Neural cell (in vitro differentiated cells): ENCODE data around the gene LPCAT1. TPM values are rescaled to one million over a fixed set of nuclear protein-coding genes. Genes with fewer than 3 reads are reported as not detected.

ENCODE experiments used
- H2AFZ ChIP-seq: fragments of 200-600, 300-800 bp; sonication (generic), shearing (Covaris generic); 2 replicates; pipeline ENCODE4 v1.6.0; 2014; ENCODE audit warnings: low read depth, mild to moderate bottlenecking, antibody characterized with exemption, low read length, moderate library complexity
- H3F3A ChIP-seq: fragments of 200-600 bp; shearing (Covaris generic); 2 replicates; pipeline ENCODE4 v1.6.1; 2016; ENCODE audit warnings: mild to moderate bottlenecking, moderate library complexity, mixed read lengths, antibody characterized with exemption, low read length; ENCODE audit not compliant: insufficient read depth, poor library complexity, severe bottlenecking
- H3K27ac ChIP-seq: fragments of 200-600, 300-800 bp; sonication (generic), shearing (Covaris generic); 2 replicates; pipeline ENCODE4 v1.5.1; 2014; ENCODE audit warnings: mild to moderate bottlenecking, low read length, moderate library complexity
- H3K27me3 ChIP-seq: fragments of 300-800, 200-600 bp; sonication (generic), shearing (Covaris generic); 2 replicates; pipeline ENCODE4 v1.6.0; 2014; ENCODE audit warnings: mild to moderate bottlenecking, low read depth, low read length, moderate library complexity; ENCODE audit not compliant: insufficient read depth
- H3K36me3 ChIP-seq: fragments of 300-800, 200-600 bp; sonication (generic), shearing (Covaris generic); 2 replicates; pipeline ENCODE4 v1.5.1; 2014; ENCODE audit warnings: mild to moderate bottlenecking, antibody characterized with exemption, low read length, moderate library complexity; ENCODE audit not compliant: insufficient read depth
- H3K4me2 ChIP-seq: fragments of 300-800, 200-600 bp; sonication (generic), shearing (Covaris generic); 2 replicates; pipeline ENCODE4 v1.6.0; 2014; ENCODE audit warnings: mild to moderate bottlenecking, low read length
- H3K4me3 ChIP-seq: fragments of 300-800, 200-600 bp; sonication (generic), shearing (Covaris generic); 2 replicates; pipeline ENCODE4 v1.5.1; 2014; ENCODE audit warnings: mild to moderate bottlenecking, low read length, moderate library complexity
- H3K79me2 ChIP-seq: fragments of 200-600 bp; shearing (Covaris generic); replicated peaks from 2 replicates; pipeline ENCODE4 v1.6.0; 2014; ENCODE audit warnings: mild to moderate bottlenecking, low read length, moderate library complexity; ENCODE audit not compliant: insufficient read depth
- H3K9ac ChIP-seq: fragments of 300-800, 200-600 bp; sonication (generic), shearing (Covaris generic); 2 replicates; pipeline ENCODE4 v1.6.1; 2016; ENCODE audit warnings: mild to moderate bottlenecking, low read length, mixed read lengths
- H3K9me2 ChIP-seq: fragments of 200-600 bp; shearing (Covaris generic); 2 replicates; pipeline ENCODE4 v1.6.1; 2016; ENCODE audit warnings: mild to moderate bottlenecking, low read length, mixed read lengths; ENCODE audit not compliant: insufficient read depth
- H3K9me3 ChIP-seq: fragments of 200-600, 300-800 bp; sonication (generic), shearing (Covaris generic); 2 replicates; pipeline ENCODE4 v1.6.1; 2016; ENCODE audit warnings: mild to moderate bottlenecking, mixed run types, low read length, moderate library complexity, mixed read lengths
- H4K20me1 ChIP-seq: fragments of 200-600 bp; shearing (Covaris generic); 2 replicates; pipeline ENCODE4 v1.6.1; 2016; ENCODE audit warnings: mild to moderate bottlenecking, mixed run types; ENCODE audit not compliant: insufficient read depth
- EP300 ChIP-seq: fragments of 450-650 bp; conservative IDR thresholded peaks from 2 replicates; pipeline ENCODE4 v1.6.1; 2014; ENCODE audit warnings: antibody characterized with exemption, mild to moderate bottlenecking, moderate library complexity; ENCODE audit not compliant: poor library complexity, severe bottlenecking
- EZH2 ChIP-seq: fragments of 200-600, 300-800 bp; shearing (Covaris generic), sonication (generic); IDR thresholded peaks from 2 replicates; pipeline ENCODE4 v1.6.1; 2014; ENCODE audit warnings: antibody characterized with exemption, low read length, borderline replicate concordance, mild to moderate bottlenecking; ENCODE audit not compliant: insufficient read depth, poor library complexity, severe bottlenecking
- MXI1 ChIP-seq: fragments of 450-650 bp; conservative IDR thresholded peaks from 2 replicates; pipeline ENCODE4 v1.6.1; 2014; ENCODE audit warnings: antibody characterized with exemption, mild to moderate bottlenecking; ENCODE audit not compliant: poor library complexity, severe bottlenecking
- POLR2AphosphoS5 ChIP-seq: IDR thresholded peaks from 2 replicates; pipeline ENCODE4 v1.6.1; 2012
- RAD21 ChIP-seq: fragments of 450-650 bp; conservative IDR thresholded peaks from 2 replicates; pipeline ENCODE4 v1.6.1; 2014; ENCODE audit warnings: antibody characterized with exemption, mild to moderate bottlenecking, moderate library complexity
- REST ChIP-seq: IDR thresholded peaks from 2 replicates; pipeline ENCODE4 v1.6.1; 2012; ENCODE audit warnings: borderline replicate concordance
- SMC3 ChIP-seq: fragments of 450-650 bp; conservative IDR thresholded peaks from 2 replicates; pipeline ENCODE4 v1.6.1; 2014; ENCODE audit warnings: antibody characterized with exemption, mild to moderate bottlenecking, moderate library complexity; ENCODE audit not compliant: poor library complexity
- TAF1 ChIP-seq: IDR thresholded peaks from 2 replicates; pipeline ENCODE4 v1.6.1; 2012; ENCODE audit warnings: low read depth
- polyA plus RNA-seq: library from polyadenylated mRNA; depleted of rRNA; stranded (reverse); fragments of >200 nt; gene quantifications from 2 replicates; pipeline ENCODE4 v1.2.3, GENCODE V29; 2014
- TF ChIP-seq, protein P1 (sequence below): fragments of 450-650 bp; IDR thresholded peaks from 2 replicates; pipeline ENCODE4 v1.5.1; 2014; ENCODE audit warnings: antibody characterized with exemption, mild to moderate bottlenecking, moderate library complexity; ENCODE audit not compliant: poor library complexity, severe bottlenecking

Gene LPCAT1
- polyA plus RNA-seq, 1 donor from 2014 or later: 61.8 TPM

DNA sequence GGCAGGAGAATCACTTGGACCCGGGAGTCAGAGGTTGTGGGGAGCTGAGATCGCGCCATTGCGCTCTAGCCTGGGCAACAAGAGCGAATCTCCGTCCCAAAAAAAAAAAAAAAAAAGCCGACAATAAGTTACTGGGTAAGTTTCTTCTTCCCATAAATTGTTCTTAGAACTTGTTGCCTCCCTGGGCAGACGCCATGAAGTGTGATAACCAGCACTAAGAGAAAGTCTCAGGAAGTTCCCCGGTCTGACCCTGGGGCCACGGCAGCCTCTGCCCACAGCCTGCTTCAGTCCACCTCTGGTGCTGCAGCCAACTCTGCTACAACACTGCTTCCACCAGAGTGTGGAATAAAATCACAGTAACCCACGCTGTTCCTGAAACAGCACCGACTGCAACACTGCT lies 19.1 kb downstream of the LPCAT1 start:
- no peaks in the 10 kb centered on the region for H3F3A ChIP-seq
- no peak overlapping the region for H3K9ac ChIP-seq
- no peak overlapping the region for H3K4me3 ChIP-seq
- H3K36me3 ChIP-seq: no peaks in the 10 kb centered on the region
- no peak overlapping the region for H2AFZ ChIP-seq
- H3K27ac ChIP-seq: no peak overlapping the region
- no peak for TF ChIP-seq SMC3
- no peak for TF ChIP-seq REST
- no peak for TF ChIP-seq TAF1
- TF ChIP-seq EP300: no peak
- TF ChIP-seq POLR2AphosphoS5: no peak
- no peak for TF ChIP-seq RAD21
- no peak for TF ChIP-seq MXI1
- no peak for TF ChIP-seq EZH2
- no peaks in the 10 kb centered on the region for H3K27me3 ChIP-seq
- H4K20me1 ChIP-seq: no peaks in the 10 kb centered on the region
- H3K9me2 ChIP-seq: no peaks in the 10 kb centered on the region
- H3K79me2 ChIP-seq: no peaks in the 10 kb centered on the region
- H3K9me3 ChIP-seq: no peaks in the 10 kb centered on the region
- no peak overlapping the region for H3K4me2 ChIP-seq

DNA sequence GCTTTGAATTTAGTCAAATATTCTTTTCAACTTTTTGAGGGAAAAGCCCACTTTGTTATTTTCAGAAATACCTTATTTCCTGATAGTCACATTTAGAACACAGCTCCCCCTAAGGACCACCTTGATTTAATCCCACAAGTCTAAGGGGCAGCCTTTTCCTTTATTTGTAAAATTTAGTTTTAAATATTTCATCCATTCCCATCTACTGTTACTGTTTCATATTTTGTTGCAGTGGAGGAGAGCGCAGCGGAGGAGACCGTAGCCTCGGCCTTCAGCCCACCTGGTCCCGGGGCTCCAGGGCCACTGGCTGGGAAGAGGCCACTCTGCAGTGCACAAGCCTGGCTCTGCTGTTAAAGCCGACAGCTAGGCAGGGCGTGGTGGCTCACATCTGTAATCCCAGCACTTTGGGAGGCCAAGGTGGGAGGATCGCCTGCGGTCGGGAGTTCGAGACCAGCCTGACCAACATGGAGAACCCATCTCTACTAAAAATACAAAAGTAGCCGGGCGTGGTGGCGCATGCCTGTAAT lies 19.6 kb downstream of the LPCAT1 start:
- H3K9ac ChIP-seq: no peak overlapping the region
- no peak overlapping the region for H3K4me3 ChIP-seq
- no peaks in the 10 kb centered on the region for H4K20me1 ChIP-seq
- no peaks in the 10 kb centered on the region for H3K36me3 ChIP-seq
- no peaks in the 10 kb centered on the region for H3F3A ChIP-seq
- H3K27ac ChIP-seq: no peak overlapping the region
- H3K9me2 ChIP-seq: no peaks in the 10 kb centered on the region
- no peak overlapping the region for H3K4me2 ChIP-seq
- no peak for TF ChIP-seq RAD21
- no peak for TF ChIP-seq TAF1
- TF ChIP-seq MXI1: no peak
- TF ChIP-seq, protein P1, sequence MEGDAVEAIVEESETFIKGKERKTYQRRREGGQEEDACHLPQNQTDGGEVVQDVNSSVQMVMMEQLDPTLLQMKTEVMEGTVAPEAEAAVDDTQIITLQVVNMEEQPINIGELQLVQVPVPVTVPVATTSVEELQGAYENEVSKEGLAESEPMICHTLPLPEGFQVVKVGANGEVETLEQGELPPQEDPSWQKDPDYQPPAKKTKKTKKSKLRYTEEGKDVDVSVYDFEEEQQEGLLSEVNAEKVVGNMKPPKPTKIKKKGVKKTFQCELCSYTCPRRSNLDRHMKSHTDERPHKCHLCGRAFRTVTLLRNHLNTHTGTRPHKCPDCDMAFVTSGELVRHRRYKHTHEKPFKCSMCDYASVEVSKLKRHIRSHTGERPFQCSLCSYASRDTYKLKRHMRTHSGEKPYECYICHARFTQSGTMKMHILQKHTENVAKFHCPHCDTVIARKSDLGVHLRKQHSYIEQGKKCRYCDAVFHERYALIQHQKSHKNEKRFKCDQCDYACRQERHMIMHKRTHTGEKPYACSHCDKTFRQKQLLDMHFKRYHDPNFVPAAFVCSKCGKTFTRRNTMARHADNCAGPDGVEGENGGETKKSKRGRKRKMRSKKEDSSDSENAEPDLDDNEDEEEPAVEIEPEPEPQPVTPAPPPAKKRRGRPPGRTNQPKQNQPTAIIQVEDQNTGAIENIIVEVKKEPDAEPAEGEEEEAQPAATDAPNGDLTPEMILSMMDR: no peak
- no peak for TF ChIP-seq EP300
- TF ChIP-seq SMC3: no peak
- no peak for TF ChIP-seq POLR2AphosphoS5
- no peak for TF ChIP-seq EZH2
- no peak for TF ChIP-seq REST
- no peak overlapping the region for H2AFZ ChIP-seq
- H3K27me3 ChIP-seq: no peaks in the 10 kb centered on the region
- H3K79me2 ChIP-seq: no peaks in the 10 kb centered on the region
- no peaks in the 10 kb centered on the region for H3K9me3 ChIP-seq
